ENCODE data around the gene BAZ1B. TPM values are rescaled to one million over a fixed set of nuclear protein-coding genes. Genes with fewer than 3 reads are reported as not detected.
A peak's percentile ranks its signal among the peaks of the same experiment; 100 is the strongest.

The BAZ1B gene
- total RNA-seq, 1 donor from 2014 or later = 55.7 TPM

GRCh38 chr7:73451780-73452398 lies 70.2 kb downstream of the BAZ1B start:
- peak; percentile 93 for ATAC-seq
- DNase-seq = no peak
- peaks cover 11% of the 10 kb centered on the region for H3K4me1 ChIP-seq
- intact Hi-C loops (cut with DNase I) = no loop called here
- H3K9me3 ChIP-seq = no peaks in the 10 kb centered on the region
- peak; percentile 99 for TF ChIP-seq CTCF (IDR thresholded peaks at IDR 0.05)
- no peak overlapping the region for H3K4me3 ChIP-seq
- H3K27ac ChIP-seq = no peak overlapping the region
- H3K27me3 ChIP-seq = no peaks in the 10 kb centered on the region
- H3K36me3 ChIP-seq = peaks cover 86% of the 10 kb centered on the region

GRCh38 chr7:73449422-73449821 lies 72.7 kb downstream of the BAZ1B start:
- H3K27me3 ChIP-seq = no peaks in the 10 kb centered on the region
- ATAC-seq (no peak), DNase-seq (no peak)
- H3K9me3 ChIP-seq = no peaks in the 10 kb centered on the region
- H3K4me3 ChIP-seq = no peak overlapping the region
- peaks cover 11% of the 10 kb centered on the region for H3K4me1 ChIP-seq
- no peak overlapping the region for H3K27ac ChIP-seq
- intact Hi-C loops (cut with DNase I) = no loop called here
- TF ChIP-seq CTCF (IDR thresholded peaks at IDR 0.05) = no peak
- peaks cover 90% of the 10 kb centered on the region for H3K36me3 ChIP-seq

GRCh38 chr7:73448609-73449008 lies 73.5 kb downstream of the BAZ1B start:
- no peaks in the 10 kb centered on the region for H3K9me3 ChIP-seq
- peaks cover 90% of the 10 kb centered on the region for H3K36me3 ChIP-seq
- DNase-seq (no peak), ATAC-seq (no peak)
- no peak overlapping the region for H3K27ac ChIP-seq
- no peak overlapping the region for H3K4me3 ChIP-seq
- H3K27me3 ChIP-seq = no peaks in the 10 kb centered on the region
- H3K4me1 ChIP-seq = peaks cover 18% of the 10 kb centered on the region
- no peak for TF ChIP-seq CTCF (IDR thresholded peaks at IDR 0.05)
- intact Hi-C loops (cut with DNase I) = no loop called here

- no peak for DNase-seq
- H3K27ac ChIP-seq = no peak overlapping the region
- H3K4me3 ChIP-seq = no peak overlapping the region
- peaks cover 98% of the 10 kb centered on the region for H3K36me3 ChIP-seq
- no peaks in the 10 kb centered on the region for H3K9me3 ChIP-seq
- intact Hi-C loops (cut with DNase I) = no loop called here
- ATAC-seq = no peak
- H3K27me3 ChIP-seq = no peaks in the 10 kb centered on the region
- TF ChIP-seq CTCF (IDR thresholded peaks at IDR 0.05) = no peak
- H3K4me1 ChIP-seq = peaks cover 11% of the 10 kb centered on the region
Measured at GRCh38 chr7:73447121-73447733, 74.9 kb downstream of the BAZ1B start.

- Histone ChIP-seq H3K9me3 (no peaks in the 10 kb centered on the region), H3K4me3 (no peak overlapping the region), H3K36me3 (peaks cover 99% of the 10 kb centered on the region), H3K4me1 (peaks cover 11% of the 10 kb centered on the region), H3K27me3 (no peaks in the 10 kb centered on the region), H3K27ac (no peak overlapping the region)
- TF ChIP-seq CTCF (IDR thresholded peaks at IDR 0.05) = no peak
- ATAC-seq = no peak
- intact Hi-C loops (cut with DNase I) = no loop called here
- no peak for DNase-seq
Measured at GRCh38 chr7:73446682-73447081, 75.4 kb downstream of the BAZ1B start.
